Fibroblast of villous mesenchyme (primary cell): ENCODE data around the gene BCL2. TPM values are rescaled to one million over a fixed set of nuclear protein-coding genes. Genes with fewer than 3 reads are reported as not detected.

Source experiments
- DNase-seq: peaks from one replicate; pipeline ENCODE4 v3.0.0-alpha.2; 2010; ENCODE audit warnings: low read depth
- H3K4me3 ChIP-seq: 2 replicates; pipeline ENCODE4 v1.5.1; 2011; ENCODE audit warnings: low read depth, mild to moderate bottlenecking, low read length
- CTCF ChIP-seq: IDR thresholded peaks from 2 replicates; pipeline ENCODE4 v1.5.1; 2012; ENCODE audit warnings: low read depth, mild to moderate bottlenecking, low read length; ENCODE audit not compliant: insufficient read depth
- total RNA-seq: library from RNA; depleted of rRNA; stranded (reverse); fragments of >200 nt; gene quantifications from 2 replicates; pipeline ENCODE4 v1.2.3, GENCODE V29; 2012

BCL2 gene
- total RNA-seq, 1 donor: 0.86 TPM

GRCh38 chr18:63187791-63188460 lies 131.6 kb downstream of the BCL2 start:
- TF ChIP-seq CTCF: no peak
- H3K4me3 ChIP-seq: no peak overlapping the region
- no peak for DNase-seq

- H3K4me3 ChIP-seq: no peak overlapping the region
- DNase-seq: no peak
- TF ChIP-seq CTCF: no peak
These were observed 132.4 kb downstream of the BCL2 start for GRCh38 chr18:63187223-63187574.

- no peak for DNase-seq
- H3K4me3 ChIP-seq: no peak overlapping the region
These were observed 132.9 kb downstream of the BCL2 start for GRCh38 chr18:63186520-63187222.

GRCh38 chr18:63185984-63186383 lies 133.6 kb downstream of the BCL2 start:
- H3K4me3 ChIP-seq: no peak overlapping the region
- DNase-seq: peak; percentile 19
- no peak for TF ChIP-seq CTCF

More at GRCh38 chr18:63186520-63187222, 132.9 kb downstream of the BCL2 start:
- TF ChIP-seq CTCF: no peak

GRCh38 chr18:63183952-63184770 lies 135.4 kb downstream of the BCL2 start:
- H3K4me3 ChIP-seq: no peak overlapping the region
- DNase-seq: no peak
- no peak for TF ChIP-seq CTCF

GRCh38 chr18:63183378-63183777 lies 136.2 kb downstream of the BCL2 start:
- no peak overlapping the region for H3K4me3 ChIP-seq
- TF ChIP-seq CTCF: no peak
- no peak for DNase-seq
